A549 (cell line): ENCODE measurements around the gene PLOD3. TPM values are rescaled to one million over a fixed set of nuclear protein-coding genes. Genes with fewer than 3 reads are reported as not detected.
A peak's percentile ranks its signal among the peaks of the same experiment; 100 is the strongest.

Experiments
- ATAC-seq, 2 experiments: fragments of 200-7000 bp in 1 of 2; fragments of >200 bp in 1 of 2; cut with Nextera tagmentation in 1 of 2; cut with Tn5 transposase in 1 of 2; 3 replicates each; pipeline versions ENCODE4 v1.8.0 to v1.9.1; 2018 to 2020; ENCODE audit warnings: mild to moderate bottlenecking in 1 of 2, moderate library complexity in 1 of 2
- CTCF ChIA-PET: fragments of 300-600 bp; sonication (Branson Sonifier 250); formaldehyde crosslinking; extraction: SDS; loops from one replicate; lab custom pipeline; 2021; ENCODE audit warnings: antibody characterized with exemption, inconsistent platforms; lab: Yijun Ruan, JAX
- POLR2A ChIA-PET: fragments of 350-600 bp; formaldehyde crosslinking; extraction: SDS; loops from one replicate; lab custom pipeline; 2021; ENCODE audit warnings: antibody characterized with exemption, inconsistent platforms; lab: Yijun Ruan, JAX
- DNase-seq, 2 experiments: peaks; one replicate each; pipeline versions ENCODE4 v3.0.0 to v3.0.0-alpha.2; 2011 to 2016; ENCODE audit warnings: low read depth in 1 of 2, low spot score in 1 of 2
- FAIRE-seq: peaks from 2 replicates; lab custom pipeline; 2011; peaks lifted over from hg19 to GRCh38; lab: Jason Lieb, UNC
- H3K27ac ChIP-seq, 2 experiments: fragments of >200 bp; sonication (Bioruptor Twin); formaldehyde crosslinking; 3 replicates each; pipeline ENCODE4 v1.5.1; 2016 to 2017
- H3K4me1 ChIP-seq: fragments of >200 bp; sonication (Bioruptor Twin); formaldehyde crosslinking; 3 replicates; pipeline ENCODE4 v1.6.1; 2016
- H3K4me2 ChIP-seq: fragments of >200 bp; sonication (Bioruptor Twin); formaldehyde crosslinking; 3 replicates; pipeline ENCODE4 v1.6.1; 2016
- H3K4me3 ChIP-seq: fragments of >200 bp; sonication (Bioruptor Twin); formaldehyde crosslinking; 3 replicates; pipeline ENCODE4 v1.5.1; 2016
- H3K9me3 ChIP-seq: fragments of >200 bp; sonication (Bioruptor Twin); formaldehyde crosslinking; 3 replicates; pipeline ENCODE4 v1.6.1; 2016
- CEBPB ChIP-seq, 2 experiments: fragments of >200 bp in 1 of 2; sonication (Bioruptor Twin) in 1 of 2; formaldehyde crosslinking in 1 of 2; IDR thresholded peaks; 2 replicates each; pipeline ENCODE4 v1.6.1; 2012 to 2016
- EHMT2 ChIP-seq: fragments of 200-600 bp; sonication (generic); IDR thresholded peaks from 2 replicates; pipeline ENCODE4 v1.6.1; 2016; ENCODE audit warnings: antibody characterized with exemption, low read depth, mild to moderate bottlenecking, moderate library complexity
- ESRRA ChIP-seq: fragments of 150-350 bp; IDR thresholded peaks from 2 replicates; pipeline ENCODE4 v1.6.1; 2014; ENCODE audit warnings: mild to moderate bottlenecking, low read length, borderline replicate concordance
- FOSL2 ChIP-seq, 2 experiments: fragments of 450-650 bp in 1 of 2; fragments of >200 bp in 1 of 2; sonication (Bioruptor Twin) in 1 of 2; formaldehyde crosslinking; IDR thresholded peaks; 2 replicates each; pipeline versions ENCODE4 v1.5.0 to v1.6.1; 2016 to 2020; ENCODE audit warnings: mild to moderate bottlenecking in 1 of 2, moderate library complexity in 1 of 2
- FOXS1 ChIP-seq: fragments of 250-450 bp; sonication (Bioruptor Pico); IDR thresholded peaks from 2 replicates; pipeline ENCODE4 v1.5.0; 2020; ENCODE audit warnings: mild to moderate bottlenecking, moderate library complexity
- GATA3 ChIP-seq: IDR thresholded peaks from 2 replicates; pipeline ENCODE4 v1.6.1; 2012; ENCODE audit warnings: borderline replicate concordance
- HEYL ChIP-seq: fragments of 250-450 bp; sonication (Bioruptor Pico); IDR thresholded peaks from 2 replicates; pipeline ENCODE4 v1.8.0; 2021; ENCODE audit warnings: mild to moderate bottlenecking, moderate library complexity
- HOXB13 ChIP-seq: fragments of 250-450 bp; sonication (Bioruptor Pico); IDR thresholded peaks from 2 replicates; pipeline ENCODE4 v1.5.0; 2020; ENCODE audit warnings: low read depth, mild to moderate bottlenecking, moderate library complexity
- KDM5A ChIP-seq: fragments of 200-600 bp; sonication (generic); IDR thresholded peaks from 2 replicates; pipeline ENCODE4 v1.6.1; 2016; ENCODE audit warnings: antibody characterized with exemption, mild to moderate bottlenecking
- MAFK ChIP-seq: fragments of 450-650 bp; IDR thresholded peaks from 2 replicates; pipeline ENCODE4 v1.6.1; 2014; ENCODE audit not compliant: partially characterized antibody
- MAX ChIP-seq: IDR thresholded peaks from 2 replicates; pipeline ENCODE4 v1.6.1; 2012
- MAZ ChIP-seq: fragments of 150-350 bp; IDR thresholded peaks from 2 replicates; pipeline ENCODE4 v1.6.1; 2014; ENCODE audit warnings: antibody characterized with exemption, low read depth, low read length, borderline replicate concordance
- MYC ChIP-seq: IDR thresholded peaks from 2 replicates; pipeline ENCODE4 v1.6.1; 2012; ENCODE audit warnings: mild to moderate bottlenecking, inconsistent platforms, low read length, improper control_type of control experiment, borderline replicate concordance
- NPAS2 ChIP-seq: fragments of 250-450 bp; sonication (Bioruptor Pico); IDR thresholded peaks from 2 replicates; pipeline ENCODE4 v1.8.0; 2022; ENCODE audit warnings: mild to moderate bottlenecking, moderate library complexity, borderline replicate concordance
- RNF2 ChIP-seq: fragments of 200-600 bp; sonication (generic); IDR thresholded peaks from 2 replicates; pipeline ENCODE4 v1.6.1; 2016; ENCODE audit warnings: low read depth, mild to moderate bottlenecking, antibody characterized with exemption, moderate library complexity, borderline replicate concordance
- SMC3 ChIP-seq: fragments of >200 bp; sonication (Bioruptor Twin); formaldehyde crosslinking; IDR thresholded peaks from 3 replicates; pipeline ENCODE4 v1.6.1; 2018; ENCODE audit warnings: inconsistent platforms
- TFCP2L1 ChIP-seq: fragments of 250-450 bp; sonication (Bioruptor Pico); IDR thresholded peaks from 2 replicates; pipeline ENCODE4 v1.5.0; 2021; ENCODE audit warnings: mild to moderate bottlenecking
- USF2 ChIP-seq: fragments of 450-650 bp; IDR thresholded peaks from 2 replicates; pipeline ENCODE4 v1.6.1; 2014; ENCODE audit warnings: antibody characterized with exemption
- ZFP36 ChIP-seq: fragments of 450-650 bp; IDR thresholded peaks from 2 replicates; pipeline ENCODE4 v1.6.1; 2014; ENCODE audit warnings: borderline replicate concordance; ENCODE audit not compliant: partially characterized antibody
- WGBS: methylation state at CpG from one replicate; pipeline ENCODE4 v1.1.6; 2017; ENCODE audit errors: missing lambda C conversion rate; 5-methylcytosine and 5-hydroxymethylcytosine counted together
- polyA plus RNA-seq, 4 experiments: library from polyadenylated mRNA; depleted of rRNA in 3 of 4; stranded (reverse); fragments of >200 nt; fragmentation: RNase III in 1 of 4; extraction: RNeasy Plus Mini Kit Qiagen cat#74134 plus additional on column Dnase treatment in 1 of 4; gene quantifications; 2 replicates in 3 of 4; 3 replicates in 1 of 4; pipeline ENCODE4 v1.2.3, GENCODE V29; 2011 to 2017
- TF ChIP-seq, protein P1 (sequence below): fragments of 250-450 bp; sonication (Bioruptor Pico); IDR thresholded peaks from 2 replicates; pipeline ENCODE4 v1.5.0; 2021; ENCODE audit warnings: mild to moderate bottlenecking, moderate library complexity, borderline replicate concordance
- TF ChIP-seq, protein P2 (sequence below): fragments of 150-350 bp; IDR thresholded peaks from 2 replicates; pipeline ENCODE4 v1.6.1; 2014; ENCODE audit warnings: low read depth, mild to moderate bottlenecking, low read length
- TF ChIP-seq, protein P3 (sequence below): fragments of >200 bp; sonication (Bioruptor Twin); formaldehyde crosslinking; IDR thresholded peaks from 3 replicates; pipeline ENCODE4 v1.6.1; 2016

The PLOD3 gene
- polyA plus RNA-seq, 2 of the 4 experiments (the other 2 are of a cell fraction): 26.0 to 48.7 TPM

- ChIA-PET POLR2A (no interaction called here), CTCF (interaction anchor here (0.6 to 3.2 kb wide), 5 partner anchors 9 to 51 kb away, joined by 3 to 21 read pairs (median 4); partner anchors contain the start of gene FIS1)
- DNase-seq: no peak
- Histone ChIP-seq H3K4me3 (no peak overlapping the region), H3K27ac (no peak overlapping the region), H3K4me2 (no peak overlapping the region), H3K9me3 (no peaks in the 10 kb centered on the region), H3K4me1 (peaks cover 6% of the 10 kb centered on the region; the same call in 2 of the 3 replicates)
- WGBS: 84% methylated on average over 38 of the region's 52 CpGs
- no peak for FAIRE-seq
- TF ChIP-seq HOXB13: no peak
- no peak for TF ChIP-seq EHMT2
- TF ChIP-seq RNF2: no peak
- no peak for TF ChIP-seq ESRRA
- no peak for TF ChIP-seq FOSL2 (IDR thresholded peaks at IDR 0.05)
- no peak for TF ChIP-seq FOSL2 (CRISPR knock-in tag; IDR thresholded peaks at IDR 0.05)
- no peak for TF ChIP-seq CEBPB (IDR thresholded peaks at IDR 0.05)
- TF ChIP-seq, protein P1, sequence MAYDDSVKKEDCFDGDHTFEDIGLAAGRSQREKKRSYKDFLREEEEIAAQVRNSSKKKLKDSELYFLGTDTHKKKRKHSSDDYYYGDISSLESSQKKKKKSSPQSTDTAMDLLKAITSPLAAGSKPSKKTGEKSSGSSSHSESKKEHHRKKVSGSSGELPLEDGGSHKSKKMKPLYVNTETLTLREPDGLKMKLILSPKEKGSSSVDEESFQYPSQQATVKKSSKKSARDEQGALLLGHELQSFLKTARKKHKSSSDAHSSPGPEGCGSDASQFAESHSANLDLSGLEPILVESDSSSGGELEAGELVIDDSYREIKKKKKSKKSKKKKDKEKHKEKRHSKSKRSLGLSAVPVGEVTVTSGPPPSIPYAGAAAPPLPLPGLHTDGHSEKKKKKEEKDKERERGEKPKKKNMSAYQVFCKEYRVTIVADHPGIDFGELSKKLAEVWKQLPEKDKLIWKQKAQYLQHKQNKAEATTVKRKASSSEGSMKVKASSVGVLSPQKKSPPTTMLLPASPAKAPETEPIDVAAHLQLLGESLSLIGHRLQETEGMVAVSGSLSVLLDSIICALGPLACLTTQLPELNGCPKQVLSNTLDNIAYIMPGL (CRISPR knock-in tag): no peak
- TF ChIP-seq KDM5A: no peak
- peak in 1 of 2 experiments; percentile 13; a peak in 3 of 6 replicates for ATAC-seq
Observed at GRCh38 chr7:101232141-101232850, 14.9 kb upstream of the PLOD3 start.

GRCh38 chr7:101231644-101232043 is 14.3 kb upstream of the PLOD3 start:
- Histone ChIP-seq H3K4me2 (no peak overlapping the region), H3K27ac (no peak overlapping the region), H3K9me3 (no peaks in the 10 kb centered on the region), H3K4me1 (peaks cover 6% of the 10 kb centered on the region; the same call in 2 of the 3 replicates), H3K4me3 (no peak overlapping the region)
- POLR2A ChIA-PET: interaction anchor here (0.7 kb wide), 1 partner anchor 153 kb away, joined by 3 read pairs; no protein-coding TSS in a partner anchor
- no peak for TF ChIP-seq ZFP36
- TF ChIP-seq MAZ: no peak
- FAIRE-seq: no peak
- DNase-seq: no peak
- 81% methylated on average over 7 of the region's 7 CpGs for WGBS
- CTCF ChIA-PET: interaction anchor here (1.4 to 3.2 kb wide), 2 partner anchors 12 to 51 kb away, joined by 4 to 21 read pairs; partner anchors contain the start of gene FIS1
- no peak; a peak in 1 of 6 replicates for ATAC-seq

DNA sequence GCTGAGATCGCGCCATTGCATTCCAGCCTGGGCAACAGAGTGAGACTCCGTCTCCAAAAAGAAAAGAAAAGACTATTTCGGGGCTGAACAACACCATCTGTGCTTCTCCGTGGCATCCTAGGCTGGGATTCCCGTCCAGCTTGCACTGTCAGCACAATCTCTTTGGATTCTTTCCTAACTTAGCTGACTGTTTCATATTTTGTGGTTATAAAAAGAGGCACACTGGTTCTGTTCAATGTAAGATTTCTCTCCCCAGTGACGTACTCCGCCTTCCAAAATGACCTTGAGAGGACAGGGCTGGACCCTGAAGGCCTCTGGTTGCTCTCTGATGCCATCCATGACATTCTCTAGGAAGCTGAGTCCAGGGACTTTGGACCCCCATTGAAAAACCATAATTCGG is 9.3 kb upstream of the PLOD3 start:
- peaks cover 3% of the 10 kb centered on the region; the same call in 2 of the 3 replicates for H3K4me1 ChIP-seq
- TF ChIP-seq, protein P2, sequence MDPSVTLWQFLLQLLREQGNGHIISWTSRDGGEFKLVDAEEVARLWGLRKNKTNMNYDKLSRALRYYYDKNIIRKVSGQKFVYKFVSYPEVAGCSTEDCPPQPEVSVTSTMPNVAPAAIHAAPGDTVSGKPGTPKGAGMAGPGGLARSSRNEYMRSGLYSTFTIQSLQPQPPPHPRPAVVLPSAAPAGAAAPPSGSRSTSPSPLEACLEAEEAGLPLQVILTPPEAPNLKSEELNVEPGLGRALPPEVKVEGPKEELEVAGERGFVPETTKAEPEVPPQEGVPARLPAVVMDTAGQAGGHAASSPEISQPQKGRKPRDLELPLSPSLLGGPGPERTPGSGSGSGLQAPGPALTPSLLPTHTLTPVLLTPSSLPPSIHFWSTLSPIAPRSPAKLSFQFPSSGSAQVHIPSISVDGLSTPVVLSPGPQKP: no peak
- TF ChIP-seq MAFK: peak; percentile 71
- ChIA-PET CTCF (interaction anchor here (1.1 to 4.1 kb wide), 7 partner anchors 8 to 56 kb away, joined by 3 to 22 read pairs (median 4); partner anchors contain the start of genes FIS1, PLOD3 and ZNHIT1), POLR2A (no interaction called here)
- no peak overlapping the region for H3K4me3 ChIP-seq
- DNase-seq: no peak
- 96% methylated on average over 9 of the region's 9 CpGs for WGBS
- no peak for FAIRE-seq
- no peak overlapping the region for H3K4me2 ChIP-seq
- H3K27ac ChIP-seq: no peak overlapping the region
- no peak for ATAC-seq
- no peaks in the 10 kb centered on the region for H3K9me3 ChIP-seq

- H3K9me3 ChIP-seq: no peaks in the 10 kb centered on the region
- ChIA-PET POLR2A (interaction anchor here (0.6 kb wide), 1 partner anchor 43 kb away, joined by 3 read pairs; no protein-coding TSS in a partner anchor), CTCF (interaction anchor here (0.5 to 4.5 kb wide), 6 partner anchors 8 to 281 kb away, joined by 3 to 20 read pairs (median 5); partner anchors contain the start of genes FIS1, PLOD3 and ZNHIT1)
- H3K4me3 ChIP-seq: no peak overlapping the region
- H3K4me2 ChIP-seq: no peak overlapping the region
- H3K27ac ChIP-seq: no peak overlapping the region
- DNase-seq: no peak
- H3K4me1 ChIP-seq: no peaks in the 10 kb centered on the region
- FAIRE-seq: no peak
- no peak for ATAC-seq
- 93% methylated on average over 6 of the region's 6 CpGs for WGBS
- TF ChIP-seq FOSL2 (IDR thresholded peaks at IDR 0.05) (no peak), FOSL2 (CRISPR knock-in tag; IDR thresholded peaks at IDR 0.05) (no peak), USF2 (no peak), NPAS2 (no peak), MAX (no peak), SMC3 (no peak), MAZ (no peak), TFCP2L1 (CRISPR knock-in tag) (no peak), FOXS1 (CRISPR knock-in tag) (no peak), HEYL (CRISPR knock-in tag) (no peak), MYC (no peak), GATA3 (no peak)
- TF ChIP-seq, protein P3, sequence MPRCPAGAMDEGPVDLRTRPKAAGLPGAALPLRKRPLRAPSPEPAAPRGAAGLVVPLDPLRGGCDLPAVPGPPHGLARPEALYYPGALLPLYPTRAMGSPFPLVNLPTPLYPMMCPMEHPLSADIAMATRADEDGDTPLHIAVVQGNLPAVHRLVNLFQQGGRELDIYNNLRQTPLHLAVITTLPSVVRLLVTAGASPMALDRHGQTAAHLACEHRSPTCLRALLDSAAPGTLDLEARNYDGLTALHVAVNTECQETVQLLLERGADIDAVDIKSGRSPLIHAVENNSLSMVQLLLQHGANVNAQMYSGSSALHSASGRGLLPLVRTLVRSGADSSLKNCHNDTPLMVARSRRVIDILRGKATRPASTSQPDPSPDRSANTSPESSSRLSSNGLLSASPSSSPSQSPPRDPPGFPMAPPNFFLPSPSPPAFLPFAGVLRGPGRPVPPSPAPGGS: no peak
Observed at GRCh38 chr7:101225650-101226049, 8.3 kb upstream of the PLOD3 start.
